Mesenchymal stem cell (in vitro differentiated cells and primary cell): ENCODE results near the gene CALML5. TPM values are rescaled to one million over a fixed set of nuclear protein-coding genes. Genes with fewer than 3 reads are reported as not detected.
A peak's percentile ranks its signal among the peaks of the same experiment; 100 is the strongest.

Experiments used
- DNase-seq: peaks from one replicate; pipeline ENCODE4 v3.0.0-alpha.2; 2013
- H2AFZ ChIP-seq: one replicate; pipeline ENCODE4 v1.6.1; 2013; ENCODE audit warnings: low read depth, mild to moderate bottlenecking, control low read depth, inconsistent platforms, low read length, moderate library complexity
- H2AK5ac ChIP-seq: 2 replicates; pipeline ENCODE4 v1.6.1; 2013; ENCODE audit warnings: low read length, moderate library complexity, mild to moderate bottlenecking, inconsistent platforms; ENCODE audit not compliant: severe bottlenecking
- H2BK120ac ChIP-seq: one replicate; pipeline ENCODE4 v1.6.1; 2013; ENCODE audit warnings: low read depth, mild to moderate bottlenecking, inconsistent platforms, low read length, moderate library complexity
- H2BK12ac ChIP-seq, 2 experiments: one replicate each; pipeline ENCODE4 v1.6.1; 2013; ENCODE audit warnings: inconsistent platforms in 2 of 2, low read length in 2 of 2, mild to moderate bottlenecking in 2 of 2, moderate library complexity in 2 of 2, control low read depth in 1 of 2
- H2BK15ac ChIP-seq: one replicate; pipeline ENCODE4 v1.6.1; 2013; ENCODE audit warnings: mild to moderate bottlenecking, low read depth, inconsistent platforms; ENCODE audit not compliant: poor library complexity, severe bottlenecking
- H2BK5ac ChIP-seq: 2 replicates; pipeline ENCODE4 v1.6.1; 2013; ENCODE audit warnings: low read depth, mild to moderate bottlenecking, low read length, control low read depth, inconsistent platforms; ENCODE audit not compliant: poor library complexity, severe bottlenecking
- H3K14ac ChIP-seq, 2 experiments: one replicate each; pipeline ENCODE4 v1.6.1; 2013; ENCODE audit warnings: inconsistent platforms in 2 of 2, low read length in 2 of 2, control low read depth in 1 of 2, mild to moderate bottlenecking in 1 of 2, moderate library complexity in 1 of 2
- H3K18ac ChIP-seq, 2 experiments: one replicate each; pipeline ENCODE4 v1.6.1; 2013; ENCODE audit warnings: inconsistent platforms in 2 of 2, low read length in 2 of 2, control low read depth in 1 of 2, low read depth in 1 of 2, mild to moderate bottlenecking in 1 of 2
- H3K23ac ChIP-seq, 2 experiments: one replicate each; pipeline ENCODE4 v1.6.1; 2013; ENCODE audit warnings: inconsistent platforms in 2 of 2, low read length in 2 of 2, mild to moderate bottlenecking in 2 of 2, moderate library complexity in 2 of 2, control low read depth in 1 of 2
- H3K27ac ChIP-seq: 2 replicates; pipeline ENCODE4 v1.5.1; 2013; ENCODE audit warnings: mild to moderate bottlenecking, moderate library complexity, low read length, control low read depth, inconsistent platforms; ENCODE audit not compliant: poor library complexity, severe bottlenecking
- H3K27me3 ChIP-seq, 2 experiments: 2 replicates each; pipeline versions ENCODE4 v1.6.1 to v1.7.0; 2013; ENCODE audit warnings: low read length in 2 of 2, mild to moderate bottlenecking in 2 of 2, moderate library complexity in 2 of 2, control low read depth in 1 of 2, inconsistent platforms in 1 of 2; ENCODE audit not compliant: control insufficient read depth in 1 of 2, insufficient read depth in 1 of 2
- H3K36me3 ChIP-seq, 2 experiments: 2 replicates each; pipeline versions ENCODE4 v1.6.1 to v1.7.0; 2013; ENCODE audit warnings: low read length in 2 of 2, control low read depth in 1 of 2, inconsistent platforms in 1 of 2, low read depth in 1 of 2, mild to moderate bottlenecking in 1 of 2; ENCODE audit not compliant: insufficient read depth in 2 of 2, control insufficient read depth in 1 of 2
- H3K4ac ChIP-seq, 2 experiments: one replicate each; pipeline ENCODE4 v1.6.1; 2013; ENCODE audit warnings: inconsistent platforms in 2 of 2, low read length in 2 of 2, mild to moderate bottlenecking in 2 of 2, moderate library complexity in 2 of 2, control low read depth in 1 of 2, low read depth in 1 of 2
- H3K4me1 ChIP-seq: 2 replicates; pipeline ENCODE4 v1.6.1; 2013; ENCODE audit warnings: low read depth, low read length, control low read depth; ENCODE audit not compliant: control insufficient read depth, insufficient read depth
- H3K4me2 ChIP-seq: 2 replicates; pipeline ENCODE4 v1.6.1; 2013; ENCODE audit warnings: low read length, mild to moderate bottlenecking, inconsistent platforms; ENCODE audit not compliant: poor library complexity, severe bottlenecking
- H3K4me3 ChIP-seq, 2 experiments: 2 replicates each; pipeline versions ENCODE4 v1.5.1 to v1.7.0; 2013; ENCODE audit warnings: low read length in 2 of 2, mild to moderate bottlenecking in 2 of 2, control low read depth in 1 of 2, low read depth in 1 of 2; ENCODE audit not compliant: insufficient read depth in 1 of 2
- H3K79me1 ChIP-seq: replicated peaks from 2 replicates; pipeline ENCODE4 v1.6.1; 2013; ENCODE audit warnings: mild to moderate bottlenecking, control low read depth, low read length, inconsistent platforms; ENCODE audit not compliant: poor library complexity, severe bottlenecking
- H3K9ac ChIP-seq: 2 replicates; pipeline ENCODE4 v1.7.0; 2013; ENCODE audit warnings: mild to moderate bottlenecking, low read length, moderate library complexity
- H3K9me3 ChIP-seq: 2 replicates; pipeline ENCODE4 v1.7.0; 2013; ENCODE audit warnings: mild to moderate bottlenecking, low read length; ENCODE audit not compliant: control insufficient read depth
- H4K8ac ChIP-seq: one replicate; pipeline ENCODE4 v1.6.1; 2013; ENCODE audit warnings: inconsistent platforms, mild to moderate bottlenecking, low read length, moderate library complexity
- H4K91ac ChIP-seq: one replicate; pipeline ENCODE4 v1.6.1; 2013; ENCODE audit warnings: mild to moderate bottlenecking, low read length, inconsistent platforms
- WGBS: methylation state at CpG from one replicate; pipeline ENCODE4 v1.1.7; 2013; ENCODE audit warnings: mixed read lengths; 5-methylcytosine and 5-hydroxymethylcytosine counted together
- polyA plus RNA-seq, 2 experiments: library from polyadenylated mRNA; stranded (reverse); fragments of 200-250 nt; gene quantifications; one replicate each; pipeline ENCODE4 v1.2.3, GENCODE V29; 2013

CALML5 gene
- polyA plus RNA-seq (2013, experiment 1 of 2) = not detected
- not detected for polyA plus RNA-seq (2013, experiment 2 of 2)

DNA sequence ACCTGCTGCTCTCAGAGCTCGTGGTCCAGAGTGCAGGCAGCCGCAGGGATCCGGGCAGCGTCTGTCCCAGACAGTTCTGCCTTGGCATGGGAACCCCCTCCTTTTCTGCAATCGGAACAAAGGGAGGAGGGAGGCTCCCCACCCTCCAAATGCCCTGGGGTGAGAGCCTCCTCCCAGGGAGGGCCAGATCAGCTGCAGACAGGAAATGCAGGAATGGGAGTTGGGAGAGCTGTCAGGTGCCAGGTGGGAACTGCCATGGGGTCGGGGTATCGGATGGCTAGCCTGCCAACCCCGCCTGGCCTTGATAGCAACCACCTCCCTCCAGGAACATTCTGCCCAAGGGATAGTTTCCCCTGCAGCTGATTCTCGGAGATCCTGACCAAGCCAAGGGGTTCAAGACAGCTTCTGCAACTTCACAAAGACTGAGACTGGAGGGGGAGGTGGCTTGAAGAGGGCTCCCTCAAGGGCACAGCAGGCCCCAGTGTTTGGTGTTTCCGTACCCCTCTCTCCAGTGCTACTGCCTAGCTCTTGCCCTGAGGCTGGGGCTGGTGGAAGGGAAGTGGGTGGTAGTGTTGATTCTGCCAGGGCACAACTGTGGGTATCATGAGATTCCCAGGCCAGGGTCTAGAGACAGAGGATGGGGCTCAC lies at the start of gene CALML5:
TSS of gene CALML5 (minus strand) at position 78 of the 648 bp plus-strand sequence. CDS start 132 bp downstream, outside the sequence.
- H3K4me1 ChIP-seq = peaks cover 5% of the 10 kb centered on the region
- WGBS = 97% methylated on average over 7 of the region's 10 CpGs
- H2BK5ac ChIP-seq = no peak within 1 kb of the TSS
- no peak for DNase-seq
- no peaks in the 10 kb centered on the region for H3K79me1 ChIP-seq
- H2AK5ac ChIP-seq = no peak within 1 kb of the TSS
- no peak within 1 kb of the TSS for H3K27ac ChIP-seq
- H3K18ac ChIP-seq = no peak within 1 kb of the TSS
- no peak within 1 kb of the TSS for H2AFZ ChIP-seq
- no peak within 1 kb of the TSS for H3K23ac ChIP-seq
- H3K4ac ChIP-seq = no peak within 1 kb of the TSS
- H3K4me2 ChIP-seq = no peak within 1 kb of the TSS
- no peaks in the 10 kb centered on the region for H3K9me3 ChIP-seq
- H3K14ac ChIP-seq = no peak within 1 kb of the TSS
- no peak within 1 kb of the TSS for H4K8ac ChIP-seq
- peaks cover 42% of the 10 kb centered on the region in 2 experiments for H3K27me3 ChIP-seq
- no peaks in the 10 kb centered on the region for H3K36me3 ChIP-seq
- no peak within 1 kb of the TSS for H2BK15ac ChIP-seq
- H4K91ac ChIP-seq = peak within 1 kb of the TSS; percentile 53
- no peak within 1 kb of the TSS for H2BK12ac ChIP-seq
- no peak within 1 kb of the TSS for H2BK120ac ChIP-seq
- H3K4me3 ChIP-seq = no peak within 1 kb of the TSS
- H3K9ac ChIP-seq = no peak within 1 kb of the TSS

DNA sequence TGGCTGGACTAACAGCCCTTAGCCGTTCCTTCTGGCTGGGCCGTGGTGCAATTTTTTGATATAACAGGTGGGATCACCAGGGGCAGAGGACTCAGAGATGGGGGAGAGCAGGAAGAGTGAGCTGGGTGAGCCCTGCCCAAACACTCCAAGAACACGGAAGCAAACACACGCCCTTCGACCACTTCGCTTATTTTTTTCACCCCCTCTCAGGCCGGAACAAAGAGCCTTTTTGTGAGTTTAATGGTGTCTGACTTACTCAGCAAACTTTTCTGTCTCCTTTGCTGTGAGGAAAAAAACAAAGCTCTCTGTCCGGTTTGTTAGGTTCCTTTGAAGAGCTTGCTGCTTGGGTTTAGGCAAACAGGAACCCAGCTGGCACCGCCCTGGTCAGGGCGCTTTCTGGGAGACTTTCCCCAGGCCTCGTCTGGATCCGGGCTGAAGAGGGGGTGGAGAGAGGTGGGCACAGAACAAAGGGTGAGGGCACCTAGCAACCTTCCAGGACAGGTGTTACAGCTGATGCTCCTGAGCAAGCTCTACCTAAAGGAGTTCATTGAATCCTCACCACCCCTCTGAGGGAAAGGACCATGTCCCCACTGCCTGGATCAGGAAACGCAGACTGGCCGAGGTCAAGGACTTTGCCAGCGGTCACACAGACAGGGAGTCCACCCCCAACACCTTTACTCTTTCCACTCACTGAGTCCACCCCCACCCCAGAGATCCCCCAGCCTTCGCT lies 48.7 kb upstream of the CALML5 start:
- Histone ChIP-seq H3K4me2 (peak overlapping the region; percentile 23), H3K4me1 (peaks cover 66% of the 10 kb centered on the region), H3K27ac (peak overlapping the region; percentile 81), H3K9ac (peak overlapping the region; percentile 82), H2AK5ac (peak overlapping the region; percentile 87), H4K8ac (peak overlapping the region; percentile 97), H3K27me3 (no peaks in the 10 kb centered on the region), H3K18ac (peak overlapping the region; percentile 91 to 92), H3K36me3 (no peaks in the 10 kb centered on the region), H3K23ac (peak overlapping the region in 1 of 2 experiments; percentile 5), H3K9me3 (peaks cover 11% of the 10 kb centered on the region), H2BK12ac (peak overlapping the region; percentile 78 to 96), H2BK120ac (peak overlapping the region; percentile 56), H3K14ac (peak overlapping the region in 1 of 2 experiments; percentile 6), H3K4ac (peak overlapping the region; percentile 63 to 91), H3K79me1 (no peaks in the 10 kb centered on the region), H2AFZ (peak overlapping the region; percentile 70), H2BK5ac (peak overlapping the region; percentile 82), H3K4me3 (peak overlapping the region in 1 of 2 experiments; percentile 67), H2BK15ac (peak overlapping the region; percentile 94), H4K91ac (peak overlapping the region; percentile 65)
- DNase-seq = peak; percentile 34
- 45% methylated on average over 16 of the region's 16 CpGs for WGBS

DNA sequence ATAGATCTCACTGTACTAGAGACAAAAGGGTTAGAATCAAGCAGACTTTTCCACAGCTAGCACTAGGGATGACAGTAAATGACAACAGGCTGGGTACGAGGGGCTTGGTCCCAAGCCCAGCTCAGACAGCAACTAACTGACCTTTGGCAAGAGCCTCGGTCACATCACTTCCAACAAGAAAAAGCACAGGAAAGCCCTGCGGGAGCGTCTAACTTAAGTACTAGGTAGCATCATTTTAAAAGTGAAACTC lies 48.2 kb upstream of the CALML5 start:
- Histone ChIP-seq H3K4me2 (peak overlapping the region; percentile 23), H3K79me1 (no peaks in the 10 kb centered on the region), H2AFZ (peak overlapping the region; percentile 70), H3K27me3 (no peaks in the 10 kb centered on the region), H4K91ac (no peak overlapping the region), H3K4ac (peak overlapping the region in 1 of 2 experiments; percentile 91), H3K9ac (peak overlapping the region; percentile 82), H2BK15ac (peak overlapping the region; percentile 4), H3K18ac (peak overlapping the region; percentile 91 to 92), H3K23ac (no peak overlapping the region), H3K9me3 (peaks cover 16% of the 10 kb centered on the region), H3K36me3 (no peaks in the 10 kb centered on the region), H3K4me1 (peaks cover 61% of the 10 kb centered on the region), H2AK5ac (peak overlapping the region; percentile 36), H4K8ac (no peak overlapping the region), H2BK12ac (peak overlapping the region in 1 of 2 experiments; percentile 83), H3K27ac (peak overlapping the region; percentile 81), H3K14ac (no peak overlapping the region), H2BK5ac (no peak overlapping the region), H3K4me3 (peak overlapping the region in 1 of 2 experiments; percentile 67), H2BK120ac (no peak overlapping the region)
- no peak for DNase-seq
- 77% methylated on average over 4 of the region's 4 CpGs for WGBS
